ENCODE data around the gene DYRK2.

DYRK2 gene

GRCh38 chr12:67689385-67689784 lies 40.8 kb downstream of the DYRK2 start:
- no peak for TF ChIP-seq CTCF (IDR thresholded peaks at IDR 0.05; ENCODE audit: low read depth, low read length, missing control alignments)
- no peak for DNase-seq (ENCODE audit: extremely low read depth, low read depth)
- no peak overlapping the region for H3K4me3 ChIP-seq (replicated peaks; ENCODE audit: low read depth, low read length)

- H3K4me3 ChIP-seq (replicated peaks; ENCODE audit: low read depth, low read length): no peak overlapping the region
- no peak for DNase-seq (ENCODE audit: extremely low read depth, low read depth)
- TF ChIP-seq CTCF (IDR thresholded peaks at IDR 0.05; ENCODE audit: low read depth, low read length, missing control alignments): no peak
Observed at GRCh38 chr12:67690656-67691055, 42.1 kb downstream of the DYRK2 start.

GRCh38 chr12:67691220-67691619 lies 42.7 kb downstream of the DYRK2 start:
- DNase-seq (ENCODE audit: extremely low read depth, low read depth): no peak
- no peak overlapping the region for H3K4me3 ChIP-seq (replicated peaks; ENCODE audit: low read depth, low read length)
- no peak for TF ChIP-seq CTCF (IDR thresholded peaks at IDR 0.05; ENCODE audit: low read depth, low read length, missing control alignments)

GRCh38 chr12:67692135-67692534 lies 43.6 kb downstream of the DYRK2 start:
- no peak for TF ChIP-seq CTCF (IDR thresholded peaks at IDR 0.05; ENCODE audit: low read depth, low read length, missing control alignments)
- no peak overlapping the region for H3K4me3 ChIP-seq (replicated peaks; ENCODE audit: low read depth, low read length)
- no peak for DNase-seq (ENCODE audit: extremely low read depth, low read depth)

GRCh38 chr12:67692966-67693365 lies 44.4 kb downstream of the DYRK2 start:
- H3K4me3 ChIP-seq (replicated peaks; ENCODE audit: low read depth, low read length): no peak overlapping the region
- no peak for DNase-seq (ENCODE audit: extremely low read depth, low read depth)
- no peak for TF ChIP-seq CTCF (IDR thresholded peaks at IDR 0.05; ENCODE audit: low read depth, low read length, missing control alignments)

- TF ChIP-seq CTCF (IDR thresholded peaks at IDR 0.05; ENCODE audit: low read depth, low read length, missing control alignments): no peak
- no peak for DNase-seq (ENCODE audit: extremely low read depth, low read depth)
Observed at GRCh38 chr12:67693894-67694293, 45.3 kb downstream of the DYRK2 start.

GRCh38 chr12:67694306-67694900 lies 45.9 kb downstream of the DYRK2 start:
- no peak overlapping the region for H3K4me3 ChIP-seq (replicated peaks; ENCODE audit: low read depth, low read length)
- no peak for TF ChIP-seq CTCF (IDR thresholded peaks at IDR 0.05; ENCODE audit: low read depth, low read length, missing control alignments)
- DNase-seq (ENCODE audit: extremely low read depth, low read depth): no peak

More at GRCh38 chr12:67693894-67694293, 45.3 kb downstream of the DYRK2 start:
- no peak overlapping the region for H3K4me3 ChIP-seq (replicated peaks; ENCODE audit: low read depth, low read length)

Data from HFF-Myc (cell line).